Stimulated activated CD8-positive, alpha-beta memory T cell treated with anti-CD3 and anti-CD28 coated beads, Interleukin-4, amount 100 ng/mL, for 24 hours (primary cell): ENCODE data around the gene GLTP.

Experiments
- DNase-seq: peaks from one replicate; pipeline ENCODE4 v3.0.0-alpha.2; 2020; ENCODE audit warnings: low read depth

The GLTP gene

GRCh38 chr12:109842021-109842420 lies 38.3 kb downstream of the GLTP start:
- no peak for DNase-seq

DNA sequence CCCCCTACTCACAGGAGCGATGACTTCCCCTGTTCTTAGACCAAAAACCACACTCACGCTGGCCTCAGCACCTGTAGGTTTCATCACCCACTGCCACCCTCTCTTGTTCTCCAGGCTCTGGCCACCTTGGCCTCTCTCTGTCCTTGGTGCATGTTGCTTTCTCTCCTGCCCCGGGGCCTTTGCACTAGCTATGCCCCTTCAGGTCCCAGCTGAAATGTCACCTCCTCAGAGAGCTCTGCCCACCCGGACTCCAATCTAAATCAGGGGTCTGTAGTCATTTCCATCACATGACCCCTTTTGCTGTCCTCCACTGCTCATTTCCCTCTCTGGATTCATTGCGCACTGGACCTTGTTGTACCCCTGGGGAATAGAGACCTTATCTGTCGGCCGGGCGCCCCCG lies 39.0 kb downstream of the GLTP start:
- no peak for DNase-seq

DNA sequence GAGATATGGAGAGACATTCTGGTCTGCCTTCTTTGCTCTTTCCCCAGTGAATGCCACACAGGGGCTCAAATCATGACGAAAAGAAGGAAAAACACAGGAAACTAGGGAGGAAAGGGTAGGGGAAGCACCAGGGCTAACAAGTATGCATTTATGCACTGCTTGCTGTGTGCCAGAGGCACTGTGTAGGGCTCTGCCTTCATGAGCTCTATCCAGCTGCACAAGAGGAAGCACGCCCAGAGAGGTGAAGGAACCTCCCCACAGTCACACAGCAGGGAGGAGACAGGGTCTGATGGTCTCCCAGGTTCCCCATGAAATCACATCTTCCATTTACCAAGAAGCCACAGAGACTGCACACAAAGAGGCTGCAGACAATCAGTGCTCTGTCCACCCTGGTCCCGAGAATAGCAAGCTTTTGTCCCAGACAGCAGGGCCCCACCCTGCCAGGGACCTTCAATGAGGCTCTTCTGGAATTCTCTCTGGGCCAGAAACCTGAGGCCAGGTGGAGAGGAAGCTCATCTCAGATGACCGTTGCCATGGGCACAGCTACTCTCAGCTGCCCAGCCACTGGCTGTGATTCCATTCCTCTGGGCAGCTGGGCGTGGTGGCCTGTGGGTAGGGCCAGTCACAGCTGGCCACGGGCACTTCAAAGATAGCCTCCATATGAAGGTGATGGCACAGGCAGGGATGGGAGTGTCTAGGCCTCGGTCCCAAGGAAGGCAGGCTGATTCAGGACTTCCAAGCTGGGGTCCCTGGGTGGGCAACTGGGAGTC lies 39.9 kb downstream of the GLTP start:
- no peak for DNase-seq

DNA sequence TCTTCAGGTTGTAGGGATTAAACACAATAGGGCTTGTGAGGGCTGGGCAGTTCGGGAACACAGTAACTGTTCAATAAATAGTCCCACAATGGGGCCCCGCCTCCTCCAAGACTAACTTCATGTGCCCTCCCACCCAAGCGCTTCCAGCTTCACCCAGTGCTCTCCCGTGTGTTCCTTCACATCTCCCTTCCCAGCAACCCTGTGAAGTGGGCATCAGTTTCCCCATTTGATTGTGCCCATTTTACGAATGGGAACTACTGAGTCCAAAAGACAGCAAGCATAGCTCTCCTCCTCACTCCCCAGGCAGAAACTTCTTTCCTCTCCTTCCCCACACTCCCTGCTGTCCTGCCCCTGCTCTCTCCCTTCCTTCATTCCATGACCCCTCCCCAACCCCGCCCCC lies 40.9 kb downstream of the GLTP start:
- no peak for DNase-seq

DNA sequence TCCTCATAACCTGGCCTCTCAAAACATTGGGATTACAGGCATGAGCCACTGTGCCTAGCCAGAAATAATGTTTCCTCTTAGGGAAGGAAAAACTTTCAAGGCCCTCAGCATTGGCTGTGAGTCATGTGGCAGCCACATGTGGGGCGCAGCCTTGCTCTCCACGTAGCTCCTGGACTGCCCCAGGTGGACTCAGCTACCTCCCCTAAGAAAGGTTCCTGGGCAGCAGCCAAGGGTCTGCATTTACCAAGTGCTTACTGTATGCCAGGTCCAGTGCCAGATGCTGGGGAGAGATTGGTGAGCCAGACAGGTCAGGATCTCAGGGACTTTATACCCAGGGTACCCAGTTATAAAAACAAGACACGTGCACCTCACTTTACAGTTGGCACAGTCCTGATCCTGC lies 43.4 kb downstream of the GLTP start:
- DNase-seq = no peak

DNA sequence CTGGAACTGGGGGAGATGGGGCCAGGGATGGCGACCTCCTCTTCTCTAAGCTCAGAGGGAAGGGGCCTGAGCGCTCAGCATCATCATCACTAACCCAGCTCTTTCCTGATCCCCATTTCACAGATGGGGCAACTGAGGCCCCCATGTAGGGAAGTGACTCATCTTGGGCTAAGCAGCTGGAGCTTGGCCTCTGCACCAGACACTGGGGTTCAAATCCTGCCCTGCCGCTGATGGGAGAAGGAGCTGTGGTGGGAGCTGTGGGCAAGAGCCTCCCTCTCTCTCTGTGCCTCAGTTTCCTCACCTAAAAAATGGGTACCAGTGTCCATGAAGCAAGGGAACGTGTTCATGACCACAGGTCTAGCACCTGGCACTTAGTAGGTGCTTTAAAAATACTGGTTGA lies 44.5 kb downstream of the GLTP start:
- DNase-seq = no peak

- DNase-seq = no peak
Measured at GRCh38 chr12:109833307-109834189, 46.8 kb downstream of the GLTP start, which contains the start of gene TRPV4. TSS of gene TRPV4 (minus strand) at chr12:109833398. CDS start at chr12:109814796, 18,602 bp downstream.

GRCh38 chr12:109832541-109833306 lies 47.6 kb downstream of the GLTP start:
- DNase-seq = no peak

- no peak for DNase-seq
Measured at GRCh38 chr12:109831929-109832328, 48.4 kb downstream of the GLTP start.

DNA sequence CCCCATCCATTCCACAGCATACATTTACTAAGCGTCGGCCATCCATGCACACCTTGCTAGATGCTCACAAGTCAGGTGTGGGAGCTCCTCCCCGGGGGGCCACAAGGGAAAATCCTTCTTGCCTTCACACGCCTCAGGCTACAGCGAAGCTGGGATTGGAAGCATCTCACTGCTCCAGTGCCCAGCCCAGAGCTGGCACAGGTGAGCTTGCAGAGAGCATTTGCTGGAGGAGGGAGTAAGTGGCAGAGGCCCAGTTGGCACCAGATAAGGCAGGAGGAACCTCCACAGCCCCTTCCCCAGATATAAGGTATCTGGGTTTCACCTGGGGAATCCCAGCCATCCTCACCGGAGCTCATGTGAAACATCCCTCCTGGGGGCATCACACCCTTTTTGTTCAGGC lies 49.0 kb downstream of the GLTP start:
- no peak for DNase-seq

GRCh38 chr12:109830718-109831117 lies 49.6 kb downstream of the GLTP start:
- DNase-seq = no peak

GRCh38 chr12:109830267-109830666 lies 50.1 kb downstream of the GLTP start:
- no peak for DNase-seq

DNA sequence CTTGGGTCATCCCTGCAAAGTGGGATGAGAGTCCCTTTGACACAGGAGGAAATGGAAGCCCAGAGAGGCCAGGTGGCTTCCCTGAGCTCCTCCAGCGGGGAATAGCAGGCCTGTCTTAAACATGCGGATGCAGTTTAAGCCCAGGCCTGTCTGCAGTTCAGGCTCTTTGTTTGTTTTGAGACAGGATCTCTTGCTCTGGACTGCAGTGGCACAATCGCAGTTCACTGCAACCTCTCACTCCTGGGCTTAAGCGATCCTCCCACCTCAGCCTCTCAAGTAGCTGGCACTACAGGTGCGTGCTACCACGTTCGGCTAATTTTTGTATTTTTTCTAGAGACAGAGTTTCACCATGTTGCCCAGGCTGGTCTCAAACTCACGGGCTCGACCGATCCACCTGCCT lies 50.7 kb downstream of the GLTP start:
- no peak for DNase-seq

GRCh38 chr12:109828754-109829511 lies 51.4 kb downstream of the GLTP start:
- no peak for DNase-seq

- no peak for DNase-seq
Measured at GRCh38 chr12:109827566-109828550, 52.5 kb downstream of the GLTP start.

- no peak for DNase-seq
Measured at GRCh38 chr12:109827080-109827479, 53.3 kb downstream of the GLTP start.

DNA sequence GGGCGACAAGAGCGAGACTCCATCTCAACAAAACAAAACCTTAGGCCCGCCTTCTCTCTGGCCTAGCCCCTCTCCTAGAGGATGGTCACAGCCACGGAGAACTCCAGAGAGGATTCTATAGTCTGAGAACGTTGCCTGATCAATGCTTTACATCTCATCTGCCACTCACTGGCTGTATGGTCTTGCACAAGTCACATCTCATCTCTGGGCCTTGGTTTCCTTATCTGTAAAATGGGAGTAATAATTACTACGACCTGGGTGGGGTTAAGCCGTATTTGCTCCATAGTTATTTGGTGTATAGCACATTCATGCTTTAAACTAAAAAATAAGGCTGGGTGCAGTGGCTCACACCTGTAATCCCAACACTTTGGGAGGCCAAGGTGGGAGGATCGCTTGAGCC lies 55.6 kb downstream of the GLTP start:
- no peak for DNase-seq

DNA sequence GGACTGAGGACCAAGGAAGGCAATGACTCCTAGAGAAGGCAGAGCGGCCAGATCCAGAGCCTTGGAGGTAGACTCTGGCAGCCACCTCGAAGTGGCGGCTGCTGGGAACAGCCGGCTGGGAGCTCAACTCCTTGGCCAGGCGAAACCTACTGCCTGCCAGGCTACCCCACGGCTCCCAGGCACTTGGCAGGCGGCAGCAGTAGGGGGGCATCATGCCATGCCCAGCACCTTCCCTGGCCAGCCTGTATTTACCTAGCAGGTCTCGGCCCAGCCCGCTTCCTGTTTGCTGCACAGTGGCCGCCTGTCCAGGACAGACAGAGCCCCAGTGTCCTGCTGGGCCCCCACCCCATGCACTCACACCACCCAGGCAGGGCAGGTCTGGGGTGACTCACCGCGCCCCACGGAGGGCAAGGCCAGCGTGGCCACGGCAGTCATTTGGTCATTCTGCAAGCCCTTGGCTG lies 57.4 kb downstream of the GLTP start:
- no peak for DNase-seq

DNA sequence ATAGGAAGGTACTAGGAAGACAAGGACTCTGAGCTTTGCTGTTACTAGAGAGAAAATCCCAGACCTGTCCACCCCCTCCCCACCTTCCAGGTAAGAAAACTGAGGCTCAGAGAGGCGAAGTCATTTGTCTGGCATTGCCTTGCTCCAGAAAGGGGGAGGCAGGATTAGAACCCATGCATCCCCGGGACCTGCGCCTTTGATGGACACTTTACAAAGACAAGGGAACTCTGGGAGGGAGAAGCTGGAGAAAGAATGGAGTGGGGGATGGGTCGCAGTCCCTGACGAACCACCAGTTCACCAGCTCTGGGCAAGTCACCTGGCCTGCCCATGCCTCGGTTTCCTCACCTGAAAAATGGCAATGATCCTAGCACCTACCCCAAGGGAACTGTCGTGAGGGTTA lies 57.9 kb downstream of the GLTP start:
- no peak for DNase-seq

- DNase-seq = no peak
Measured at GRCh38 chr12:109821968-109822367, 58.4 kb downstream of the GLTP start.
